ENCODE results near the gene NSDHL.

The NSDHL gene

GRCh38 chrX:152915541-152916241 lies 84.8 kb downstream of the NSDHL start:
- DNase-seq (ENCODE audit: low spot score), result peak; percentile 13

DNA sequence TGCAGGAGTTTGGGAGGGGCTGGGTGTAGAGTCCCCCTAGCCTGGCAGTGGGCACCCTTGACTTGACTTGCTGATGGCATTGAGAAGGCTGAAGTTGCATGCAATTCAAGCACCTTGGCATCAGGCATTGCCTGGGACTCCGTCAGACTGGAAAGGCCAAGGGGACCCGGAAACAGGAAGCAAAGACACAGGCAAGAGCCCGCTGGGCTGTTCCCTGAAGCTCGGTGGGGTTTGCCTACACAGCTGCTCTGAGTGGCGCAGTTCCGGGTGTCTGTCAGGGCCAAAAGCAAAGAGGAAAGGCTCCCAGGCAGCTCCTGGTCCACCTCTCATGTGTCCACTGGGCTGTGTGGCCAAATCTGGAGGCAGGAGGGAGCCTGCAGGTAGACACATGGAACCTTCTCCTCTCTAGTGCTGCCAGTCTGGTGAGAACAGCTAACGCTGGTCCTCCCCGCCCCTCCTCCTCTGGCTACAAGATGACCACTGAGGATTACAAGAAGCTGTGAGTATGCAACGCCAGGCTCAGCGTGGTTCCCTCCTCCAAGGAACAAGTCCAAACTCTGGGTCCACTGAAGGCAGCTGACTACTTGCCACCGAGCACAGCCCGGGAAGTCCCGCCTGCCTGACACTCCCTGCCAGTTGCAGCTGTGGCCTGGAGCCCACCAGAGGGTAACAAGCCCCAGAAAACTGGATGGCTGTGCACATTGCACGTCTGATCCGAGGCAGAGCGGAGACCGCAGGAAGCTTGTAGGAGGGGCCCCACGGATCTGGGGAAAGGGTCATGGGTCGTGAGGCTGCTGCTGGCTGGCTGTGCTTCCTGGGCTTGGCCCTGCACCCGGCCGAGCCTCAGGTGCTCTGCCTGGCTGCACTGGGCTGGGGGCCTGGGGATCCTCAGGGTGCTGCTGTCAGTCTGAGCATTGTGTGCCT lies 87.1 kb downstream of the NSDHL start:
- peak; percentile 21 for DNase-seq (ENCODE audit: low spot score)

DNA sequence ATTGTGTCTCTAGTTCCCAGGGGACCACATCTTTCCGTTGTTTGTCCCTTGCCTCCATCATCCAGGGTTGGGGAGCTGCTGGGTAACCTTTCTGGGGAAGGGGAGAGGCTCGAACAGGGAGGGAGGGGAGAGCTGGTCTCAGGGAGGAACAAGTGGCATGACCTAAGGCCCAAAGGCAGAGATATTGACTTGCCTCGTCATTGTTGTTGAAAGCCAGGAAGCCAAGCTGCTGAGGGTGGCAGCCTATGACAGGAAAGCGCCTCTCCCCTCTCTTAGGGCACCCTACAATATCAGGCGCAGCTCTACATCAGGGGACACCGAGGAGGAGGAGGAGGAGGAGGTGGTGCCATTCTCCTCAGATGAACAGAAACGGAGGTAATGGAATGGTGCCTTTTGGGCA lies 87.8 kb downstream of the NSDHL start:
- no peak for DNase-seq (ENCODE audit: low spot score)

Measured in globus pallidus (tissue), 1 donor.